ENCODE measurements around the gene WDR64.

DNA sequence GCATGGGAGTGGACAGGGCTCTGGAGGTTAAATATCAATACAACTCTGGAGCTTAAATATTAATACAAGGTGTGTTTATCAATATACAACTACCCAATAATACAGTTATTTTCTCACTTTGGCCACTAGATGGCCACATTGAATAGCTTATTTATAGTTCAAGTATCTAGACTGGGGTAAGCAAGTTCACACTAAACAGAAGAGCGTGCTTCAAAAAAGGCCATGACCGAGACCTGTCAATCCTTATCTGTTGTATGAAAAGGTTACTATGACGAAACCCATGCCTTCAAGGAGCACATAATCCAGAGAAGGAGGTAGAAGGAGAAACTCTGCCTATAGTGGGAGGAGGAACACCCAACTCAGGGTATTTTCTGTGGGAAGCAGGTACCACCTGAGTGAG lies 41.0 kb upstream of the WDR64 start:
- TF ChIP-seq, protein P1, sequence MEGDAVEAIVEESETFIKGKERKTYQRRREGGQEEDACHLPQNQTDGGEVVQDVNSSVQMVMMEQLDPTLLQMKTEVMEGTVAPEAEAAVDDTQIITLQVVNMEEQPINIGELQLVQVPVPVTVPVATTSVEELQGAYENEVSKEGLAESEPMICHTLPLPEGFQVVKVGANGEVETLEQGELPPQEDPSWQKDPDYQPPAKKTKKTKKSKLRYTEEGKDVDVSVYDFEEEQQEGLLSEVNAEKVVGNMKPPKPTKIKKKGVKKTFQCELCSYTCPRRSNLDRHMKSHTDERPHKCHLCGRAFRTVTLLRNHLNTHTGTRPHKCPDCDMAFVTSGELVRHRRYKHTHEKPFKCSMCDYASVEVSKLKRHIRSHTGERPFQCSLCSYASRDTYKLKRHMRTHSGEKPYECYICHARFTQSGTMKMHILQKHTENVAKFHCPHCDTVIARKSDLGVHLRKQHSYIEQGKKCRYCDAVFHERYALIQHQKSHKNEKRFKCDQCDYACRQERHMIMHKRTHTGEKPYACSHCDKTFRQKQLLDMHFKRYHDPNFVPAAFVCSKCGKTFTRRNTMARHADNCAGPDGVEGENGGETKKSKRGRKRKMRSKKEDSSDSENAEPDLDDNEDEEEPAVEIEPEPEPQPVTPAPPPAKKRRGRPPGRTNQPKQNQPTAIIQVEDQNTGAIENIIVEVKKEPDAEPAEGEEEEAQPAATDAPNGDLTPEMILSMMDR (conservative IDR thresholded peaks at IDR 0.05; ENCODE audit: low read depth, low read length): peak; percentile 56
- TF ChIP-seq EZH2 (IDR thresholded peaks at IDR 0.05; ENCODE audit: borderline replicate concordance, low read depth, low read length, poor library complexity, severe bottlenecking): no peak

All from A673 (cell line).